Smooth muscle cell (in vitro differentiated cells): ENCODE measurements around the gene YOD1. TPM values are rescaled to one million over a fixed set of nuclear protein-coding genes. Genes with fewer than 3 reads are reported as not detected.

Source experiments
- DNase-seq: peaks from one replicate; lab custom pipeline; 2025; ENCODE audit not compliant: unreplicated experiment; lab: John Stamatoyannopoulos, UW
- H2AFZ ChIP-seq: fragments of 200-600 bp; sonication (generic); 2 replicates; pipeline ENCODE4 v1.6.0; 2016; ENCODE audit warnings: antibody characterized with exemption, low read depth, mild to moderate bottlenecking
- H3F3A ChIP-seq: fragments of 200-600 bp; sonication (generic); 2 replicates; pipeline ENCODE4 v1.6.0; 2017; ENCODE audit warnings: antibody characterized with exemption, low read depth
- H3K27ac ChIP-seq: fragments of 200-600 bp; sonication (generic); 2 replicates; pipeline ENCODE4 v1.5.1; 2016; ENCODE audit warnings: low read depth, mild to moderate bottlenecking
- H3K27me3 ChIP-seq: fragments of 200-600 bp; sonication (generic); 2 replicates; pipeline ENCODE4 v1.6.1; 2016; ENCODE audit warnings: low read depth, mild to moderate bottlenecking
- H3K36me3 ChIP-seq: fragments of 200-600 bp; sonication (generic); 2 replicates; pipeline ENCODE4 v1.5.1; 2016; ENCODE audit warnings: low read depth
- H3K4me1 ChIP-seq: fragments of 200-600 bp; sonication (generic); 2 replicates; pipeline ENCODE4 v1.5.1; 2016; ENCODE audit warnings: low read depth
- H3K4me2 ChIP-seq: fragments of 200-600 bp; sonication (generic); 2 replicates; pipeline ENCODE4 v1.6.0; 2016; ENCODE audit warnings: mild to moderate bottlenecking
- H3K4me3 ChIP-seq: fragments of 200-600 bp; sonication (generic); 2 replicates; pipeline ENCODE4 v1.5.1; 2016; ENCODE audit warnings: mild to moderate bottlenecking
- H3K79me2 ChIP-seq: fragments of 200-600 bp; sonication (generic); 2 replicates; pipeline ENCODE4 v1.6.0; 2016; ENCODE audit warnings: low read depth, mild to moderate bottlenecking
- H3K9ac ChIP-seq: fragments of 200-600 bp; sonication (generic); 2 replicates; pipeline ENCODE4 v1.6.0; 2016; ENCODE audit warnings: low read depth
- H3K9me3 ChIP-seq: fragments of 200-600 bp; sonication (generic); replicated peaks from 2 replicates; pipeline ENCODE4 v1.5.1; 2016; ENCODE audit warnings: low read depth
- H4K20me1 ChIP-seq: fragments of 200-600 bp; sonication (generic); 2 replicates; pipeline ENCODE4 v1.6.0; 2016; ENCODE audit warnings: low read depth
- WGBS: methylation state at CpG from one replicate; pipeline ENCODE4 v1.1.7; 2016; ENCODE audit warnings: low lambda C conversion rate; 5-methylcytosine and 5-hydroxymethylcytosine counted together
- polyA plus RNA-seq: library from polyadenylated mRNA; unstranded; fragments of >200 nt; fragmentation: Nextera tagmentation; extraction: Ambion mirVana; gene quantifications from 2 replicates; pipeline ENCODE4 v1.2.1, GENCODE V29; 2016
- total RNA-seq: library from RNA; depleted of rRNA; stranded (reverse); fragments of >200 nt; gene quantifications from 2 replicates; pipeline ENCODE4 v1.2.3, GENCODE V29; 2014
- TF ChIP-seq, protein P1 (sequence below): fragments of 200-600 bp; sonication (generic); IDR thresholded peaks from 2 replicates; pipeline ENCODE4 v1.5.1; 2017; ENCODE audit warnings: borderline replicate concordance, mild to moderate bottlenecking, antibody characterized with exemption; ENCODE audit not compliant: insufficient read depth, poor library complexity, severe bottlenecking

The YOD1 gene
- total and polyA plus RNA-seq, 2 experiments from 2014 or later = 3.8 to 31.9 TPM

DNA sequence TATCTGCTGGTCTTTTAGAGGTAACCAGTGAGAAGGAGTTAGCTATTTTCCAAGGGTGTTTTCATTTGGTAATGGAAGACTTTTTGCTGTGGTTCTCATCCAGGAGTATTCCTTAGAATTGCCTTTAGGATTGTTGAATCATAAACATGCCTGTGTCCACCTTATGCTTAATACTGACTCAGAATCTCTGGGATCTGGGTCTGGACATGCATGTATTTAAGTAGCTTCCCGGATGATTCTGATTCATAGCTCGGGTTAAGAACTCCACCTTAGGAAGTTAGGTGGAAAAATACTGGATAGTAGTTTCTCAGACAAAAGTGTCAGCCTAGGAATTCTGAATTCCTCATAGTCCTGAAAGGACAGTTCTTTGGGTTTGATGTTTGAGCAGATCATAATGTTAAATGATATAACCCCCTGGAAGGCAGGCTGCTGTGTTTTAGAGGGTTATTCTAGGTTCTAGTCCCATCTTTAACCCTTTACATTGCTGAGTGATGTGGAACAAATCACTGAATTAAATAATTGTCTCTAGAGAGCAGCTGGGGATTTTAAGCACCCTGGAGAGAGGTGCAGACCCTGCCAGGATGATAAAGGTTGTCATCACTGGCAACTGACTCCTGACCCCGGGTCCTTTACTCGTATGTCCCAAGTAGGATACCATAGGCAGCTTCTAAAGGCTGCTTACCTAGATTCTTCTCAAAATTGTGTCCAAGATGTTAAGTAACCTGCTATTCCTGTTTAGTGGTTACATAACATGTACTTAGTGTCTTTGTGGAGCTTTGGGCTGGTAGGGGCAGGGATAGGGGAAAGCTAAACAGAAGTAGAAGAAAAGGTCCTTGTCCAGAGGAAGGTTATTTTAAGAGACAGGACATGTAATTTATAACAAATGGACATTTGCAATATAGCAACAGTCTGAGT lies 23.2 kb upstream of the YOD1 start:
- Histone ChIP-seq H3K27me3 (no peaks in the 10 kb centered on the region), H3K27ac (no peak overlapping the region), H3K79me2 (no peaks in the 10 kb centered on the region), H2AFZ (no peak overlapping the region), H3F3A (no peaks in the 10 kb centered on the region), H3K9ac (no peak overlapping the region), H3K36me3 (peaks cover 3% of the 10 kb centered on the region), H3K4me1 (no peaks in the 10 kb centered on the region), H3K4me3 (no peak overlapping the region), H3K9me3 (no peaks in the 10 kb centered on the region), H4K20me1 (no peaks in the 10 kb centered on the region), H3K4me2 (no peak overlapping the region)
- DNase-seq = no peak
- TF ChIP-seq, protein P1, sequence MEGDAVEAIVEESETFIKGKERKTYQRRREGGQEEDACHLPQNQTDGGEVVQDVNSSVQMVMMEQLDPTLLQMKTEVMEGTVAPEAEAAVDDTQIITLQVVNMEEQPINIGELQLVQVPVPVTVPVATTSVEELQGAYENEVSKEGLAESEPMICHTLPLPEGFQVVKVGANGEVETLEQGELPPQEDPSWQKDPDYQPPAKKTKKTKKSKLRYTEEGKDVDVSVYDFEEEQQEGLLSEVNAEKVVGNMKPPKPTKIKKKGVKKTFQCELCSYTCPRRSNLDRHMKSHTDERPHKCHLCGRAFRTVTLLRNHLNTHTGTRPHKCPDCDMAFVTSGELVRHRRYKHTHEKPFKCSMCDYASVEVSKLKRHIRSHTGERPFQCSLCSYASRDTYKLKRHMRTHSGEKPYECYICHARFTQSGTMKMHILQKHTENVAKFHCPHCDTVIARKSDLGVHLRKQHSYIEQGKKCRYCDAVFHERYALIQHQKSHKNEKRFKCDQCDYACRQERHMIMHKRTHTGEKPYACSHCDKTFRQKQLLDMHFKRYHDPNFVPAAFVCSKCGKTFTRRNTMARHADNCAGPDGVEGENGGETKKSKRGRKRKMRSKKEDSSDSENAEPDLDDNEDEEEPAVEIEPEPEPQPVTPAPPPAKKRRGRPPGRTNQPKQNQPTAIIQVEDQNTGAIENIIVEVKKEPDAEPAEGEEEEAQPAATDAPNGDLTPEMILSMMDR = no peak
- 76% methylated on average over 4 of the region's 4 CpGs for WGBS

DNA sequence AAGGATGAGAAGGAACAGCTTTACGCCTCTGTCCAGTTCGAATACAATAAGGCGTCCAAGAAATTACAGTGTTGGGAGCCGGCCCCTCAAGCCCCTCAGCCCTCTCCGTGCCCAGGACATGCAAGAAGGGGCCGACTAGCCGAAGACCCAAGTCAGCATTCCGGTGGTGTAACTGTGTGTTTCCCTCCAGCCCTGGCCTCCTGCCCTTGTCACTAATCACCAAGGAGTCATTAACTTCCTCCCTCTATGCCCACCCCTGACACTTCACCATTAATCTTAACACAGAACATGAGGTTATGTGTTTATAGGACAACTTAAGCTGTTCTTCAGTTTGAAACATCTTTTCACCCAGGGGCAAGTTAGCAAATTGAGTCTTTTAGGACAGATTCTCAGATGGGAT lies 21.2 kb upstream of the YOD1 start:
- no peak overlapping the region for H2AFZ ChIP-seq
- no peaks in the 10 kb centered on the region for H4K20me1 ChIP-seq
- no peak overlapping the region for H3K27ac ChIP-seq
- no peak overlapping the region for H3K4me3 ChIP-seq
- no peaks in the 10 kb centered on the region for H3F3A ChIP-seq
- no peak overlapping the region for H3K9ac ChIP-seq
- no peaks in the 10 kb centered on the region for H3K79me2 ChIP-seq
- no peak for DNase-seq
- H3K9me3 ChIP-seq = no peaks in the 10 kb centered on the region
- no peaks in the 10 kb centered on the region for H3K27me3 ChIP-seq
- WGBS = 95% methylated on average over 8 of the region's 8 CpGs
- H3K4me2 ChIP-seq = no peak overlapping the region
- TF ChIP-seq, protein P1 = no peak
- H3K4me1 ChIP-seq = no peaks in the 10 kb centered on the region
- peaks cover 6% of the 10 kb centered on the region for H3K36me3 ChIP-seq

DNA sequence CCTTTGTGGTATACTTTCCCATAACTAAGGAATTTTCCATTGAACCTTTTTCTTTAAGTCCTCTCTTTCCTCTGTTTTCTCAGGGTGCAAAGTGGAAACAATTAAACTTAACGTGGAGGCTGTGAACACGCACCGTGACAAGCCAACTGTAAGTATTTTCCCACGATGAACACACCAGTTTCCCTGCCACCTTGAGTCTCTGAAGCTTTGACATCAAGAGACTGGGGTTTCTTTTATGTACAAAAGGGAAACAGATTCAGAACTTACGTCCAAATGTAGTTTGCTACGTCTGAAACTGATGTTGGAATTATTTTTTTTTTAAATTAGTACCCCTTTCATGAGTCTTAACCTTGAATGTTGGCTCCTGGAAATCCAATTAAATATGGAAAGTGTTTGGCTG lies 20.4 kb upstream of the YOD1 start:
- no peak overlapping the region for H2AFZ ChIP-seq
- no peaks in the 10 kb centered on the region for H3F3A ChIP-seq
- no peaks in the 10 kb centered on the region for H3K79me2 ChIP-seq
- no peaks in the 10 kb centered on the region for H4K20me1 ChIP-seq
- H3K4me3 ChIP-seq = no peak overlapping the region
- no peak overlapping the region for H3K9ac ChIP-seq
- no peaks in the 10 kb centered on the region for H3K27me3 ChIP-seq
- 95% methylated on average over 6 of the region's 6 CpGs for whole genome bisulfite sequencing
- TF ChIP-seq, protein P1 = no peak
- H3K4me1 ChIP-seq = no peaks in the 10 kb centered on the region
- peaks cover 6% of the 10 kb centered on the region for H3K36me3 ChIP-seq
- no peak overlapping the region for H3K27ac ChIP-seq
- H3K4me2 ChIP-seq = no peak overlapping the region
- H3K9me3 ChIP-seq = no peaks in the 10 kb centered on the region
- no peak for DNase-seq
